Left lung (tissue), 10 donors: Measurements from ENCODE around the gene CAMTA1. TPM values are rescaled to one million over a fixed set of nuclear protein-coding genes. Genes with fewer than 3 reads are reported as not detected.

Experiments
- ATAC-seq: fragments of 200-7000 bp; cut with Tn5 transposase; one replicate; pipeline ENCODE4 v1.9.1; 2020; ENCODE audit warnings: moderate library complexity
- DNase-seq, 4 donors: peaks; one replicate each; pipeline ENCODE4 v3.0.0-alpha.2; 2013 to 2020
- H3K27ac ChIP-seq, 2 donors: fragments of 200-600 bp; sonication (generic) in 1 of 2; one replicate each; pipeline versions ENCODE4 v1.5.0 to v1.8.0; 2020 to 2021
- H3K27me3 ChIP-seq, 2 donors: fragments of 200-600 bp; sonication (generic) in 1 of 2; one replicate each; pipeline versions ENCODE4 v1.5.0 to v1.8.0; 2020 to 2021
- H3K36me3 ChIP-seq, 2 donors: fragments of 200-600 bp; sonication (generic) in 1 of 2; one replicate each; pipeline versions ENCODE4 v1.5.0 to v1.8.0; 2020 to 2021
- H3K4me1 ChIP-seq, 2 donors: fragments of 200-600 bp; one replicate each; pipeline ENCODE4 v1.8.0; 2021
- H3K4me3 ChIP-seq, 2 donors: fragments of 200-600 bp; sonication (generic) in 1 of 2; one replicate each; pipeline versions ENCODE4 v1.5.0 to v1.8.0; 2020 to 2021; ENCODE audit warnings: mild to moderate bottlenecking in 1 of 2
- H3K9me3 ChIP-seq, 2 donors: fragments of 200-600 bp; sonication (generic) in 1 of 2; one replicate each; pipeline versions ENCODE4 v1.5.0 to v1.8.0; 2020 to 2021
- intact Hi-C, 2 donors: fragments of 100-400 bp; cut with DNase I; formaldehyde crosslinking; loops; one replicate each; pipeline versions ENCODE4 v1.11.2 to v1.14.2; 2022
- polyA plus RNA-seq, 6 donors: library from polyadenylated mRNA; unstranded; fragments of 120-200 nt; gene quantifications; one replicate each; pipeline ENCODE4 v1.2.1, GENCODE V29; 2013; ENCODE audit not compliant: insufficient read length in 6 of 6
- total RNA-seq, 2 donors: library from RNA; stranded (reverse); fragmentation: NEBNext Ultra II Directional; extraction: Animal tissue kit (Norgen Biotek cat#: 25700); gene quantifications; one replicate each; pipeline ENCODE4 v1.2.1, GENCODE V29; 2021
- TF ChIP-seq, protein P1 (sequence below), 2 donors: fragments of 200-600 bp; sonication (generic) in 1 of 2; IDR thresholded peaks; one replicate each; pipeline versions ENCODE4 v1.5.0 to v1.8.0; 2021; ENCODE audit warnings: antibody characterized with exemption in 2 of 2
- donor health status: DM: no; HTN: yes; CAD: no.
- donor health status: DM: no; HTN: no; CAD: no.

Gene CAMTA1
- total and polyA plus RNA-seq, 8 donors = 42.7 to 69.1 (median 49.4) TPM

DNA sequence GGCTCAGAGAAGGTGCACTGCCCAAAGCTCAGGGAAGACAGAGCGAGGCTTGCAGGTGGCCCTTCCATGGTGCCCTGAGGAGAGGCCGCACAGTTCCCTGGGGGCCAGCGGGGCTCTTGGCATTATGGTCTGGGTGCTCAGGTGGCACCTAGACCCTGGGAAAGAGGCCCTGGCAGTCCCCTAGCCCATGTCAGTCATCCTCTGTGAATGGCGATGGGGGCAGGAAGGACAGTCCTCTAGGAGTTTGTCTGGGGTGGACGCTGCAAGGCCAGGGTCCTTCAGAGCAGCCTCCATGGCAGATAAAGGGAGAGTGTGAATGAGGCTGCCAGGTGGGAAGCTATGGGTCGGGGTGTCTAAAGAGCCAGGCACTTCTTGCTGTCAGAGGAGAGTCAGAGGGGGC, 640.0 kb downstream of the CAMTA1 start:
- intact Hi-C loops = no loop called here
- Histone ChIP-seq H3K36me3 (no peaks in the 10 kb centered on the region), H3K4me3 (no peak overlapping the region), H3K27me3 (no peaks in the 10 kb centered on the region), H3K9me3 (no peaks in the 10 kb centered on the region), H3K4me1 (no peaks in the 10 kb centered on the region), H3K27ac (no peak overlapping the region)
- no peak for ATAC-seq
- TF ChIP-seq, protein P1, sequence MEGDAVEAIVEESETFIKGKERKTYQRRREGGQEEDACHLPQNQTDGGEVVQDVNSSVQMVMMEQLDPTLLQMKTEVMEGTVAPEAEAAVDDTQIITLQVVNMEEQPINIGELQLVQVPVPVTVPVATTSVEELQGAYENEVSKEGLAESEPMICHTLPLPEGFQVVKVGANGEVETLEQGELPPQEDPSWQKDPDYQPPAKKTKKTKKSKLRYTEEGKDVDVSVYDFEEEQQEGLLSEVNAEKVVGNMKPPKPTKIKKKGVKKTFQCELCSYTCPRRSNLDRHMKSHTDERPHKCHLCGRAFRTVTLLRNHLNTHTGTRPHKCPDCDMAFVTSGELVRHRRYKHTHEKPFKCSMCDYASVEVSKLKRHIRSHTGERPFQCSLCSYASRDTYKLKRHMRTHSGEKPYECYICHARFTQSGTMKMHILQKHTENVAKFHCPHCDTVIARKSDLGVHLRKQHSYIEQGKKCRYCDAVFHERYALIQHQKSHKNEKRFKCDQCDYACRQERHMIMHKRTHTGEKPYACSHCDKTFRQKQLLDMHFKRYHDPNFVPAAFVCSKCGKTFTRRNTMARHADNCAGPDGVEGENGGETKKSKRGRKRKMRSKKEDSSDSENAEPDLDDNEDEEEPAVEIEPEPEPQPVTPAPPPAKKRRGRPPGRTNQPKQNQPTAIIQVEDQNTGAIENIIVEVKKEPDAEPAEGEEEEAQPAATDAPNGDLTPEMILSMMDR (IDR thresholded peaks at IDR 0.05) = no peak
- peak in 1 of 4 donors; percentile 52 for DNase-seq

DNA sequence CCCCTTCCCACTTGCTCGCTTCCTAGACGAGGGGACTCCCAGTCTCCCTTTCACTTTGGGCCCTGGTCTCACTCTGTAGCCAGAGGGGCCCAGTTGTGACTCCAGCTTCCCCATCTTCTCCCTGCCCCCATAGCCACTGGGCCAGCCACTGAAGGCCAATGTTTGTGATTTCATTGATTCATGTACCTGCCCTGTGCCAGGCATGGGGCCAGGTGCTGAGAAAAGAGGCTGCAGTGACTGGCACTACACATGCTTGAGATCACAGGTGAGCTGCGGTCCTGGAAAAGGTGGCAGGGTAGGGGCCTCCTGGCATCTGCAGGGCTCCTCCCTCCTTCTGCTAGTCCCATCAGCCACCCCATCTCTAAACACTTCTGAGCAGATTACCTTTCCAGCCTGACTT, 640.5 kb downstream of the CAMTA1 start:
- no peaks in the 10 kb centered on the region for H3K27me3 ChIP-seq
- no peak overlapping the region for H3K27ac ChIP-seq
- H3K4me3 ChIP-seq = no peak overlapping the region
- ATAC-seq = no peak
- H3K36me3 ChIP-seq = no peaks in the 10 kb centered on the region
- no peaks in the 10 kb centered on the region for H3K9me3 ChIP-seq
- intact Hi-C loops = no loop called here
- peak in 1 of 4 donors; percentile 35 for DNase-seq
- TF ChIP-seq, protein P1 (IDR thresholded peaks at IDR 0.05) = no peak
- no peaks in the 10 kb centered on the region for H3K4me1 ChIP-seq

DNA sequence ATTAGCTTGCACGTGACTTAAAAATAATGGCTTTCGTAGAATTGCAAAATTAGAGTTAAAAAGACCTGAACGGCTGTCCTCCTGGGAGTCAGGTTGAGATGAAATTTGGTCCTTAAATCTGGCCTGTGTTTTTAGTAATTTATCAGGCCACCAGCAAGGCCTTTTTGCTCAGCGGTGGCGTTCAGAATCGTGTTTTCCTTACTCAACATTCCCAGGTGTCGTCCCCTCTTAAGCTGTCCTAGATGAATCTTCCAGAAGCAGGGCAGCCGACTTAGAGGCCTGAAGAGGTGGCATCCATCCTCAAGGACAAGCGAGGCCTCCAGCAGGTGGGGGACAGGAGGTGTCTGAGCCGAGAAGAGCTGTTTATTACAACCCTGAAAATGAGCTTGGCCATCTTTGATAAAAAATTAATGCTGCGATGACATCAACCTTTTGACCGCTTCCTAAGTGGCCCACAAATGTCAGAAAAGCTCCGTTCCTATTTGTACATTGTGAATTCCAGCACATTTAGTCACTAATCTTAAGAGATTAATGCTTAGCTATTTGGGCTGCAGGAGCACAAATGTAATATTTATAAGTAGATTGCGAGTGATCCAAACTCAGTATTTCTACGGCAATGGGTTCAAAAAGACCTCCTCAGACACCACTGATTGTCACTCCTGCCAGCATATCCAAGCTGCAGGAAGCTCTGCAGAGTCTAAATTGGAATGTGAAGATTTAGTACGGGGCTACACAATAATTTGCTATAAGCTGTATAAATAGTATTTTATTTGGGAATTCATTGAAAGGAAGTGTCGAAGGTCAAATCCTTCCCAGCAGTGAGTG, 641.7 kb downstream of the CAMTA1 start:
- ATAC-seq = no peak

DNA sequence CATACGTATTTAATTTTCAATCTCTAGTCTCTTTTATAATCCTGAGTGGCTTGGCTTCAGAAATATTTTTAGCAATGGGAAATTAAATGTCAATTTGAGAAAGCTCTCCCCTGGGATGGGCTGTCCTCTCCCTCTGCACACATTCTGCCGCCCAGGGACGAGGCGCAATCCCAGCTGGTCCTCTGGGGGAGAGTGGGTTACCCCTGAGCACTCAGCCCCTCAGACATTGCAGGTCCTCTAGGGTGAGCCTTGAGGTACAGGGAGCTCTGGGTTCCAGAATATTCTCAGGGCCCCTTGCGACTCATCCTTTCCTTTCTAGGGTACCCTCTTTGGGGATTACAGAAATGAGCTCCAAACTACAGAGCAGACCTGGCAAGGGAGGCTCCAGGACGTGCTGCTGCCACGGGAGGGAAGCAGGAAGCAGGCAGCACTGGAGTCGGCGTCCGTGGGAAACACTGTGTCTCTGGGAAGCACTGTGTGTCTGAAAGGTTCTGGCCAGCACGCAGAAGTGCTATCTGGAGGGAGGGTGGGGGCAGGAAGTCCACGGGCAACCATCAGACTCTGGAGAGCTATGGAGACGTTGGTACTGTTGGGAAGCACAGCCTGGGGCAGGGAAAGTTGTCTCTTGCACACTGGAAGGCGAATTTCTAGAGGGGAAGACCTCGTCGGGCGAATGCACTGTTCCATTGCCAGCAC, 642.5 kb downstream of the CAMTA1 start:
- ATAC-seq (no peak), DNase-seq (no peak)
- intact Hi-C loops = no loop called here
- Histone ChIP-seq H3K27me3 (no peaks in the 10 kb centered on the region), H3K4me3 (no peak overlapping the region), H3K27ac (no peak overlapping the region), H3K9me3 (no peaks in the 10 kb centered on the region), H3K36me3 (no peaks in the 10 kb centered on the region), H3K4me1 (no peaks in the 10 kb centered on the region)
- TF ChIP-seq, protein P1 (IDR thresholded peaks at IDR 0.05) = no peak

More for the DNA sequence above, 641.7 kb downstream of the CAMTA1 start:
- Histone ChIP-seq H3K9me3 (no peaks in the 10 kb centered on the region), H3K27me3 (no peaks in the 10 kb centered on the region), H3K4me1 (no peaks in the 10 kb centered on the region), H3K4me3 (no peak overlapping the region), H3K36me3 (no peaks in the 10 kb centered on the region), H3K27ac (no peak overlapping the region)
- no peak for DNase-seq
- TF ChIP-seq, protein P1 (IDR thresholded peaks at IDR 0.05) = no peak
- intact Hi-C loops = no loop called here

DNA sequence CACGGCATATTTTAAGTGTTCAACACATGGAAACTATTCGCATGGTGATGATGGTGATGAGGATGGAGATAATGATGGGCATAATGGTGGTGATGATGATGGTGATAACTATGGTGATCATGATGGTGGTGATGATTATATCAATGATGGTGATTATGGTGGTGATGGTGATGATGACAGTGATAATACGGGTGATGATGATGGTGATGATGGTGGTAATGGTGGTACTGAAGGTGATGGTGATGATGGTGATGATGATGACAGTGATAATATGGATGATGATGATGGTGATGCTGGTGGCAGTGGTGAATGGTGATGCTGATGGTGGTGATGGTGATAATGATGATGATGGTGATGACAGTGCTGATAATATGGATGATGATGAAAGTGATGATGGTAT, 644.0 kb downstream of the CAMTA1 start:
- Histone ChIP-seq H3K4me3 (no peak overlapping the region), H3K9me3 (no peaks in the 10 kb centered on the region), H3K27ac (no peak overlapping the region), H3K4me1 (no peaks in the 10 kb centered on the region), H3K36me3 (no peaks in the 10 kb centered on the region), H3K27me3 (no peaks in the 10 kb centered on the region)
- ATAC-seq = no peak
- intact Hi-C loops = no loop called here
- DNase-seq = no peak
- TF ChIP-seq, protein P1 (IDR thresholded peaks at IDR 0.05) = no peak
